ENCODE results near the gene GIPC3. TPM values are rescaled to one million over a fixed set of nuclear protein-coding genes. Genes with fewer than 3 reads are reported as not detected.

Gene GIPC3
- total RNA-seq (2014; rRNA removed; shearing (Covaris generic)) (0.13 TPM in 1 of 2 replicates, not detected in the other), polyA plus RNA-seq (2016; fragmentation: Nextera tagmentation; extraction: Ambion mirVana) (0.06 TPM in 1 of 2 replicates, not detected in the other)

DNA sequence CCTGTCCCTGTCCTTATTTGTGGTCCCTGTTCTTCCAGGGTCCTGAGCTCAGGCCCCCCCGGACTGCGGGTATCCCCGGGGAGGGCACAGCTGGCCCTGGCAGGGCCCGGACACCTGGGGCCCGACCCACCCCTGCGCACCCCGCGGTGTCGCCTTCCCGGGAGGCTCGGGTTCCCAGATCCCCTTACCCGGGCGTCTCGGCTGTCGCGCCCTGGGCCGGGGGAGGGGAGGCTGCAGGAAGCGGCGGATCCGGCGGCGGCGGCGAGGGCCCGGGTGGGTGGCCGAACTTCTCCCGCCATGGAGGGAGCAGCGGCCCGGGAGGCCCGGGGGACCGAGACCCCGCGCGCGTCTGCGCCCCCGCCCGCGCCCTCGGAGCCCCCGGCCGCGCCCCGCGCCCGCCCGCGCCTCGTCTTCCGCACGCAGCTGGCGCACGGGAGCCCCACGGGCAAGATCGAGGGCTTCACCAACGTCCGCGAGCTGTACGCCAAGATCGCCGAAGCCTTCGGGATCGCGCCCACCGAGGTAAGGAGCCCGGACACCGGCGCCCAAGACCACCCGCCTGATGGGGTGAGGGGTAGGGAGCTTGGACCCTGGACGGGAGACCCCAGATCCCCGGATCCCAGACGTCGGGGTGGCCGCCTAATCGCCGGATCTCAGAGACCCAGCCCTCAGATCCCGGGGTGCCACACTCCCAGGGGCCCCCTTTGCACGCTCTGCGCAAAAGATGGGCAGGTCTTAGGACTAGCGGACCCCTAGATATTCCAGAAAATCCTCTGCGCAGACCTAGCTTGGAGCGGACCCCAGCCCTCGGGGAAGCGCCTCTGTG is at the start of gene GIPC3:
Gene GIPC3 (plus strand): TSS at position 178 of the 826 bp plus-strand sequence. CDS start 120 bp downstream, at position 298.
- Histone ChIP-seq H3K4me3 (no peak within 1 kb of the TSS), H3K9me2 (ENCODE audit: insufficient read depth) (no peaks in the 10 kb centered on the region), H3K36me3 (ENCODE audit: low read depth) (no peaks in the 10 kb centered on the region), H3K27me3 (replicated peaks; ENCODE audit: insufficient read depth) (peaks cover 8% of the 10 kb centered on the region), H2AFZ (no peak within 1 kb of the TSS), H4K20me1 (ENCODE audit: insufficient read depth) (no peaks in the 10 kb centered on the region), H3F3A (ENCODE audit: insufficient read depth) (peaks cover 4% of the 10 kb centered on the region), H3K9me3 (ENCODE audit: low read depth) (no peaks in the 10 kb centered on the region), H3K79me2 (ENCODE audit: insufficient read depth) (no peaks in the 10 kb centered on the region), H3K9ac (no peak within 1 kb of the TSS), H3K4me2 (ENCODE audit: unreplicated experiment) (no peak within 1 kb of the TSS), H3K4me1 (ENCODE audit: insufficient read depth) (peaks cover 4% of the 10 kb centered on the region), H3K27ac (no peak within 1 kb of the TSS)
- TF ChIP-seq EZH2phosphoT487 (IDR thresholded peaks at IDR 0.05; ENCODE audit: insufficient read depth, low read depth): no peak
- no peak for TF ChIP-seq EZH2 (IDR thresholded peaks at IDR 0.05; ENCODE audit: insufficient read depth, poor library complexity, severe bottlenecking)
- in situ Hi-C loops (cut with MboI): no loop called here
- DNase-seq: no peak
- WGBS, 2 experiments (ENCODE audit: low coverage in 1 of 2, low lambda C conversion rate in 2 of 2, missing lambda C conversion rate in 2 of 2): 6 to 11% methylated on average over 20 to 53 of the region's 84 CpGs

GRCh38 chr19:3535563-3535965 is 49.7 kb upstream of the GIPC3 start:
- TF ChIP-seq EZH2phosphoT487 (IDR thresholded peaks at IDR 0.05; ENCODE audit: insufficient read depth, low read depth) (no peak), EZH2 (IDR thresholded peaks at IDR 0.05; ENCODE audit: insufficient read depth, poor library complexity, severe bottlenecking) (no peak)
- Histone ChIP-seq H3K9me3 (ENCODE audit: low read depth) (no peaks in the 10 kb centered on the region), H3K27me3 (replicated peaks; ENCODE audit: insufficient read depth) (no peaks in the 10 kb centered on the region), H3K4me3 (no peak overlapping the region), H3K4me2 (ENCODE audit: unreplicated experiment) (no peak overlapping the region), H3K9me2 (ENCODE audit: insufficient read depth) (no peaks in the 10 kb centered on the region), H3K36me3 (ENCODE audit: low read depth) (no peaks in the 10 kb centered on the region; the same call in 1 of the 2 replicates), H2AFZ (no peak overlapping the region), H3F3A (ENCODE audit: insufficient read depth) (no peaks in the 10 kb centered on the region), H4K20me1 (ENCODE audit: insufficient read depth) (no peaks in the 10 kb centered on the region), H3K27ac (no peak overlapping the region), H3K4me1 (ENCODE audit: insufficient read depth) (no peaks in the 10 kb centered on the region), H3K79me2 (ENCODE audit: insufficient read depth) (no peaks in the 10 kb centered on the region), H3K9ac (no peak overlapping the region)
- DNase-seq: no peak
- in situ Hi-C loops (cut with MboI): loop anchor here (10.0 kb wide), 1 partner anchor 169 kb away; the partner anchor contains the start of genes PIP5K1C and TJP3
- WGBS, 2 experiments (ENCODE audit: low coverage in 1 of 2, low lambda C conversion rate in 2 of 2, missing lambda C conversion rate in 2 of 2): 90 to 98% methylated on average over 13 to 14 of the region's 14 CpGs

GRCh38 chr19:3535981-3536380 is 49.3 kb upstream of the GIPC3 start:
- Histone ChIP-seq H3K4me3 (no peak overlapping the region), H3K4me2 (ENCODE audit: unreplicated experiment) (no peak overlapping the region), H3F3A (ENCODE audit: insufficient read depth) (no peaks in the 10 kb centered on the region), H3K9me2 (ENCODE audit: insufficient read depth) (no peaks in the 10 kb centered on the region), H3K36me3 (ENCODE audit: low read depth) (no peaks in the 10 kb centered on the region; the same call in 1 of the 2 replicates), H3K4me1 (ENCODE audit: insufficient read depth) (no peaks in the 10 kb centered on the region), H3K79me2 (ENCODE audit: insufficient read depth) (no peaks in the 10 kb centered on the region), H3K9ac (no peak overlapping the region), H4K20me1 (ENCODE audit: insufficient read depth) (no peaks in the 10 kb centered on the region), H3K27ac (no peak overlapping the region), H3K9me3 (ENCODE audit: low read depth) (no peaks in the 10 kb centered on the region), H2AFZ (no peak overlapping the region), H3K27me3 (replicated peaks; ENCODE audit: insufficient read depth) (no peaks in the 10 kb centered on the region)
- TF ChIP-seq EZH2 (IDR thresholded peaks at IDR 0.05; ENCODE audit: insufficient read depth, poor library complexity, severe bottlenecking) (no peak), EZH2phosphoT487 (IDR thresholded peaks at IDR 0.05; ENCODE audit: insufficient read depth, low read depth) (no peak)
- in situ Hi-C loops (cut with MboI): loop anchor here (10.0 kb wide), 1 partner anchor 169 kb away; the partner anchor contains the start of genes PIP5K1C and TJP3
- 64 to 83% methylated on average over 7 to 10 of the region's 10 CpGs for WGBS, 2 experiments (ENCODE audit: low coverage in 1 of 2, low lambda C conversion rate in 2 of 2, missing lambda C conversion rate in 2 of 2)
- no peak for DNase-seq

DNA sequence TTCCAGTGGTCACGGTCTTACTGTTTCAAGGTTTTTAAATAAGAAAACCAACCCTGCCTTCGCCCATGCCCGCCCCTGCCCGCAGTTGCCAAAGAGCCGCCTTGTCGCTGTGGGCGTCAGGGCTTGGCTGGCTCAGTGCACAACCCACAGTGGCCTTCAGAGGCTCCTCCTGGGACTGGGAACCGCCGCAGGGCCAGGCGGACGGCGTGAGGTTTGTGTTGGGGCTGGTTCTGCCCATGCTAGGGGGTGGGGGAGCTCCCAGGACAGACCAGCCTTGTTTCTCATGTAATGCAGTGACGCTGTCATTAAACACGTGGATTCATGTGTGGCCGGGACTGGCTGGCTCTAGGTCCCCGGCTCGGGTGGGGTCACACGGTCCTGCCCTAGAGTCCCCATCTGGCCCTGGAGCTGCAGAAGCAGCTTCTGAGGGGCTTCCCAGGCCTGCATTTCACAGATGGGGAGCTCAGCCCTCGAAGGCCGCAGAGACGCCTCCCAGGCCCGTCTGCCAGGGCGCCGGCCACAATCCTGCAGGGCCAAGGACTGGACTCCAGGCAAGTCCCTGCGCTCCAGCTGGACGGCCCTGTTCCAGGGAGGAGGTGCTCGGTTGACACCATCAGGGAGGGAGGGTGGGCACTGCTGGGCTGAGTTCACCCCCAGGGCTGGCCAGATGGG is 48.7 kb upstream of the GIPC3 start:
- H3K4me3 ChIP-seq: no peak overlapping the region
- H3F3A ChIP-seq (ENCODE audit: insufficient read depth): no peaks in the 10 kb centered on the region
- 69 to 78% methylated on average over 25 to 26 of the region's 27 CpGs for WGBS, 2 experiments (ENCODE audit: low coverage in 1 of 2, low lambda C conversion rate in 2 of 2, missing lambda C conversion rate in 2 of 2)
- no peaks in the 10 kb centered on the region for H3K9me2 ChIP-seq (ENCODE audit: insufficient read depth)
- H3K27me3 ChIP-seq (replicated peaks; ENCODE audit: insufficient read depth): no peaks in the 10 kb centered on the region
- H3K27ac ChIP-seq: no peak overlapping the region
- no peaks in the 10 kb centered on the region for H3K4me1 ChIP-seq (ENCODE audit: insufficient read depth)
- no peaks in the 10 kb centered on the region for H3K79me2 ChIP-seq (ENCODE audit: insufficient read depth)
- no peak for TF ChIP-seq EZH2phosphoT487 (IDR thresholded peaks at IDR 0.05; ENCODE audit: insufficient read depth, low read depth)
- no peak for TF ChIP-seq EZH2 (IDR thresholded peaks at IDR 0.05; ENCODE audit: insufficient read depth, poor library complexity, severe bottlenecking)
- H3K4me2 ChIP-seq (ENCODE audit: unreplicated experiment): no peak overlapping the region
- H3K9me3 ChIP-seq (ENCODE audit: low read depth): no peaks in the 10 kb centered on the region
- H2AFZ ChIP-seq: no peak overlapping the region
- DNase-seq: no peak
- in situ Hi-C loops (cut with MboI): loop anchor here (10.0 kb wide), 1 partner anchor 168 kb away; the partner anchor contains the start of genes PIP5K1C and TJP3
- H3K36me3 ChIP-seq (ENCODE audit: low read depth): no peaks in the 10 kb centered on the region; the same call in 1 of the 2 replicates
- H3K9ac ChIP-seq: no peak overlapping the region
- H4K20me1 ChIP-seq (ENCODE audit: insufficient read depth): no peaks in the 10 kb centered on the region
